Sigmoid colon (tissue), 4 donors: ENCODE data around the gene MOGAT1.

ENCODE experiments used
- POLR2AphosphoS5 ChIP-seq, 4 donors: sonication (generic); formaldehyde crosslinking; IDR thresholded peaks; one replicate each; pipeline ENCODE4 v1.6.1; 2017; ENCODE audit warnings: antibody characterized with exemption in 4 of 4
- TF ChIP-seq, protein P1 (sequence below), 4 experiments: fragments of 450-650 bp in 3 of 4; fragments of 200-600 bp in 1 of 4; IDR thresholded peaks; one replicate each; pipeline ENCODE4 v1.5.1; 2016 to 2019; ENCODE audit warnings: antibody characterized with exemption in 4 of 4, mild to moderate bottlenecking in 3 of 4, moderate library complexity in 2 of 4

DNA sequence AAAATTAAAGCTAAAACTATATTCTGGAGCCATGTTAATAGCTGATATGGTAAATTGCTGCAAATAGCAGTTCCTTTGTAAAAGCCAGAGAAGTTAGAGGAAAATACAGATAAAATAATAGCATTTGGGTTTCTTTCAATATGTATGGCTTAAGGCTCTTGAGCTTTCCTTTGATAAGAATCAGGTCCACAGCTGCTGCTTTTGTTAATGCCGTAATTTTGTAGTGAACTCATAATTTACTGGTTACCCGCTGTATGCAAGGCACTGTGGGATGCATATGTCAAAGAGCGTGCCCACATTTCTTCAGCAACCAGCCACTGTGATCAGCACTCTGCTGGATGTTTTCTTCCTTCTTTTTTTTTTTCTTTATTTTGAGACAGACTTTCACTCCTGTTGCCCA lies 79.1 kb downstream of the MOGAT1 start:
- TF ChIP-seq, protein P1, sequence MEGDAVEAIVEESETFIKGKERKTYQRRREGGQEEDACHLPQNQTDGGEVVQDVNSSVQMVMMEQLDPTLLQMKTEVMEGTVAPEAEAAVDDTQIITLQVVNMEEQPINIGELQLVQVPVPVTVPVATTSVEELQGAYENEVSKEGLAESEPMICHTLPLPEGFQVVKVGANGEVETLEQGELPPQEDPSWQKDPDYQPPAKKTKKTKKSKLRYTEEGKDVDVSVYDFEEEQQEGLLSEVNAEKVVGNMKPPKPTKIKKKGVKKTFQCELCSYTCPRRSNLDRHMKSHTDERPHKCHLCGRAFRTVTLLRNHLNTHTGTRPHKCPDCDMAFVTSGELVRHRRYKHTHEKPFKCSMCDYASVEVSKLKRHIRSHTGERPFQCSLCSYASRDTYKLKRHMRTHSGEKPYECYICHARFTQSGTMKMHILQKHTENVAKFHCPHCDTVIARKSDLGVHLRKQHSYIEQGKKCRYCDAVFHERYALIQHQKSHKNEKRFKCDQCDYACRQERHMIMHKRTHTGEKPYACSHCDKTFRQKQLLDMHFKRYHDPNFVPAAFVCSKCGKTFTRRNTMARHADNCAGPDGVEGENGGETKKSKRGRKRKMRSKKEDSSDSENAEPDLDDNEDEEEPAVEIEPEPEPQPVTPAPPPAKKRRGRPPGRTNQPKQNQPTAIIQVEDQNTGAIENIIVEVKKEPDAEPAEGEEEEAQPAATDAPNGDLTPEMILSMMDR (IDR thresholded peaks at IDR 0.05) = no peak
- no peak for TF ChIP-seq POLR2AphosphoS5 (IDR thresholded peaks at IDR 0.05)
